Left colon (tissue), 2 donors: ENCODE measurements around the gene ZNF236. TPM values are rescaled to one million over a fixed set of nuclear protein-coding genes. Genes with fewer than 3 reads are reported as not detected.

ENCODE experiments used
- ATAC-seq: fragments of 200-7000 bp; cut with Tn5 transposase; one replicate; pipeline ENCODE4 v1.9.1; 2020; ENCODE audit warnings: mild to moderate bottlenecking, moderate library complexity
- DNase-seq, 2 donors: peaks; one replicate each; pipeline ENCODE4 v3.0.0-alpha.2; 2020
- intact Hi-C, 2 donors: fragments of 100-400 bp; cut with DNase I in 1 of 2; cut with micrococcal nuclease in 1 of 2; formaldehyde crosslinking; loops; one replicate each; pipeline versions ENCODE4 v1.11.2 to v1.14.0; 2022; cut with DNase I, micrococcal nuclease
- total RNA-seq, 2 donors: library from RNA; stranded (reverse); fragmentation: NEBNext Ultra II Directional; extraction: Animal tissue kit (Norgen Biotek cat#: 25700); gene quantifications; one replicate each; pipeline ENCODE4 v1.2.1, GENCODE V29; 2021
- donor health status: DM: no; HTN: no; CAD: no.
- donor health status: DM: yes; HTN: yes; CAD: no.

The ZNF236 gene
- total RNA-seq, 2 donors from 2014 or later: 11.4 to 13.0 TPM

GRCh38 chr18:76886112-76886511 lies 63.8 kb downstream of the ZNF236 start:
- intact Hi-C loops: no loop called here
- ATAC-seq (no peak), DNase-seq (no peak)

- intact Hi-C loops: no loop called here
- DNase-seq: no peak
- no peak for ATAC-seq
Measured at GRCh38 chr18:76889091-76889699, 66.8 kb downstream of the ZNF236 start.

DNA sequence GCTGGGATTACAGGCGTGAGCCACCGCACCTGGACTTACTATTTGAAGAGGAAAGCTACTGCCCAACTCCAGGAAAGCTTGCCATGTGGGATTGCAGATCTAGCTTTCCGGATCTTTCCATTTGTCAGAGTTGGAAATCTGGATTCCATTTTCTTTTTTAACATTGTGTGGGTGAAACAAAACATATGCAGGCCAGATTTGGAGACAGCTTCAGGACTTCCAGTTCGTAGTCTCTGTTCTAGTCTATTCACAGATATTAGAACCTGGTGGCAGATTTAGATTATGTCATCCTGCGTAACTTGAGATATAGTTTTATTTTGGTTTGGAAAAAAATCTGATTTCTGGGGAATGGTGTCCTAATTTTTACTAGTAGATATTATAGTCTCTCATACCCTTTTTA lies 70.5 kb downstream of the ZNF236 start:
- intact Hi-C loops: no loop called here
- DNase-seq (no peak), ATAC-seq (no peak)

- intact Hi-C loops: no loop called here
- DNase-seq: no peak
- ATAC-seq: no peak
Measured at GRCh38 chr18:76894566-76895346, 72.4 kb downstream of the ZNF236 start.

DNA sequence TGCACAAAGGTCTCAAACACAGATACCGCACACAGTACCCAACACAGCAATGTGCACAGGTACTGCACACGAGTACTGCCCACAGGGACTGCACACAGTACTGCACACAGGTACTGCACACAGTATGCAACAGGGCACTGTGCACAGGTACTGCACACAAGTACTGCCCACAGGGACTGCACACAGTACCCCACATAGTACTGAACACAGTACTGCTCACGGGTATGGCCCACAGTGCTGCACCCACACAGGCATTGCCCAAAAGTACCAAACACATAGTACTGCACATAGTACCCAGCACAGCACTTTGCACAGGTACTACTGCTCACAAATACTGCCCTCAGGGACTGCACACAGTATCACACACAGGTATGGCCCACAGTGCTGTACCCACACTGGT lies 73.1 kb downstream of the ZNF236 start:
- intact Hi-C loops: no loop called here
- ATAC-seq (no peak), DNase-seq (no peak)

DNA sequence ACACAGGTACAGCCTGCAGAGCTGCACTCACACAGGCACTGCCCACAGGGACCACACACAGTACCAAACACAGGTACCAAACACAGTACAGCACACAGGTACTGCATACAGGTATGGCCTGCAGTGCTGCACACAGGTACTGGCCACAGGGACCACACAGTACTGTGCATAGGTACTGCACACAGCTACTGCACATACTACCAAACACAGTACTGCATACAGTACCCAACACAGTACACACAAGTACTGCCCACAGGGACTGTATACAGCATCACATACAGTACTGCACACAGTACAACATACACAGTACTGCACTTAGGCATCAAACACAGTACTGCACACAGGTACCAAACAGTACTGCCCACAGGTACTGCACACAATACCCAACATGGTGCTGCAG lies 74.3 kb downstream of the ZNF236 start:
- DNase-seq (no peak), ATAC-seq (no peak)
- intact Hi-C loops: no loop called here

- ATAC-seq: no peak
- DNase-seq: no peak
- intact Hi-C loops: no loop called here
Measured at GRCh38 chr18:76897257-76897656, 74.9 kb downstream of the ZNF236 start.

DNA sequence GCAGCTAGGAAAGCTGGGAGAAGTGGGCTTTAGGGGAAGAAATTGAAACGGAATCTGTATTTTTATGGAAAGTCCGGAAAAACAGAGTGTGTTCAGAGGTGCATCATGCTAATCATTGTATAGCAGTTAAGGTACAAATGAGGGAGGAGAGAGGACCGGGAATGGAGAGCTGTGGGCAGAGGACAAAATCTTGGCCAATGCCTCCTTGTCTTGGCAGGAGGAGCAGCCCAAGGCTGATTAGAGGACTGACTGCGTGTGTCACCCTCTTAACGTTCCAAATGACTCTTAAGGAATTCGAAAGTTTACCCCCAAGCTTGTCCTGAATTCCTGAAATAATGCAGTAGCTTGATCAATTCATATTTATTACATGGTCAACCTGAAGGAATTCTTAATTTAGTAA lies 81.0 kb downstream of the ZNF236 start:
- DNase-seq (no peak), ATAC-seq (no peak)
- intact Hi-C loops: no loop called here

- DNase-seq (no peak), ATAC-seq (no peak)
- intact Hi-C loops: no loop called here
Measured at GRCh38 chr18:76905821-76906220, 83.5 kb downstream of the ZNF236 start.

DNA sequence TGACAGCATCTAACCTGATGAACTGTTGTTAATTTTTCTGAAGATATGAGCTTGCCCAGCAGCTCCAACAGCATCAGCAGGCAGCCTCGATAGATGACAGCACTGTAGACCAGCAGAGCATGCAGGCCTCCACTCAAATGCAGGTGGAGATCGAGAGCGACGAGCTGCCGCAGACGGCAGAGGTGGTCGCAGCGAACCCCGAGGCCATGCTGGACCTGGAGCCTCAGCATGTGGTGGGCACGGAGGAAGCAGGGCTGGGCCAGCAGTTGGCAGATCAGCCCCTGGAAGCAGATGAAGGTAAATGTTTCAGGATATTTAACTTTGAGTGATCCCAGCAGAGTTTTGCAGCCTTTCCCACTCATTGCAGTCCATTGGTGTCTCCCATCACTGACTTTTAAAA lies 85.9 kb downstream of the ZNF236 start:
- ATAC-seq: no peak

DNA sequence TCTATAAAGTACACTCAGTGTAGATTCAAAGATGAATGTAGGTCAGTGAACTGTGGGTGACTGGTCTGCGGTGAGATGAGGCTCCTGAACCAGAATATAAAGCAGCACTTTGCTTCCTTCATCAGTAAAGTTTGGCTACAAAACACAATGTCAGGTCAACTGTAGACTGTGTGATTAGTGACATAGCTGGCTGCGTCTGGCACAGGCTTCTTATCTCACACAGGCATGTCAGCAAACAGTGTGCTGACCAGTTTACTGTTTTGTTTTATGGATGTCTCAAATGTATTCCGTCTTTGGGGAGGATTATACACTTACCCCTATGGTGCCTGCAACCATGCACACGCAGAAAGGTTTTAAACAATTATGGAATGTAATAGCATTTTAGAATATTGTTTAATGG lies 87.1 kb downstream of the ZNF236 start:
- ATAC-seq (peak; percentile 55), DNase-seq (no peak)
- intact Hi-C loops: no loop called here

More for the DNA sequence above, 85.9 kb downstream of the ZNF236 start:
- no peak for DNase-seq
- intact Hi-C loops: no loop called here

- DNase-seq: no peak
- intact Hi-C loops: no loop called here
- no peak for ATAC-seq
Measured at GRCh38 chr18:76911440-76911839, 89.1 kb downstream of the ZNF236 start.

GRCh38 chr18:76913583-76913982 lies 91.2 kb downstream of the ZNF236 start:
- peak in 1 of 2 donors; percentile 49 for DNase-seq
- intact Hi-C loops: no loop called here
- ATAC-seq: peak; percentile 91

DNA sequence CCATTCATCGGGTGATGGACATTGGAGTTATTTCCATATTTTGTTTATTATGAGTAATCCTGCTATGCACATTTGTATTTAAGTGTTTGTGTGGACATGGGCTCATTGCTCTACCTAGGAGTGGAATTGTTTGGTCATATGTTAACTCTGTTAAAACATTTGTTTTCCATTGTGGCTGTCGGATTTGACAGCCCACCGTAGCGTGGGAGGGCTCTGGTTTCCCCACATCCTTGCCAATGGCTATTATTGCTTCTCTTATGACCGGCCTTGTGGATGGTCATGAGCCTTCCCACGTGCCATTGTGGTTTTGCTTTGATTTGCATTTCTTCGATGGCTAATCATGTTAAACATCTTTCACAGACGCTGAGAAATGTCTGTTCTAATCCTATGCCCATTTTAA lies 92.0 kb downstream of the ZNF236 start:
- ATAC-seq (no peak), DNase-seq (no peak)
- intact Hi-C loops: no loop called here

DNA sequence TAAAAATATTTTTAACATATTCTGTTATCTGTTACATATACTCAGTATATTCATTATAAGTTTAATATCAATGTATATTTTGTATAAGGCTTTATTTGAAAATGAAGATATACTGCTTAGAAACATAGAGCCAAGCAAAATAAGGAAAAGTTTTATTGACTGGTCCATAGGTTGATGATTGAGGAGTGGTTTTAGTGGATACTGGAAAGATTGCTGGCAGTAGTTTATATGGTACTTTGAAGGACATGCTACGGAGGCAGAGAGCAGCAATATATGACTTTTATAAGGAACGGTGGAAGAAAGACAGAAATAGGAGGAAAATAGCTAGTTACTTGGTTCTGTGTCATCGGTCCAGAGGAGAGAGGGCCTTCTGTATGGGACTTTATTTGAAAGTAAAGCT lies 92.4 kb downstream of the ZNF236 start:
- intact Hi-C loops: no loop called here
- ATAC-seq (peak; percentile 81), DNase-seq (no peak)

DNA sequence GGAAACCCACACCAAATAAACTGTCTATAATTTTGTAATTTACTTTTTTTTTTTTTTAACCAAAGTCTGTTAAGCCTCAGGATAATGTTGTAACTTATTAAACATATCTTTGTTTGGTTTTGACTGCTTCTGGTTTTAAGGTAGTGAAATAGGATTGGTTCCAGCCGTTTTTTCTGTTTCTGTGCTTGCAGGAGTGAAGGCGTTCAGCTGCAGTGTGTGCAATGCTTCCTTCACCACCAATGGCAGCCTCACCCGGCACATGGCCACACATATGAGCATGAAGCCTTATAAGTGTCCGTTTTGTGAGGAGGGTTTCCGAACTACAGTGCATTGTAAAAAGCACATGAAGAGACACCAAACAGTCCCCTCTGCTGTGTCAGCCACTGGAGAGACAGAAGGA lies 93.1 kb downstream of the ZNF236 start:
- no peak for DNase-seq
- ATAC-seq: no peak
- intact Hi-C loops: no loop called here

DNA sequence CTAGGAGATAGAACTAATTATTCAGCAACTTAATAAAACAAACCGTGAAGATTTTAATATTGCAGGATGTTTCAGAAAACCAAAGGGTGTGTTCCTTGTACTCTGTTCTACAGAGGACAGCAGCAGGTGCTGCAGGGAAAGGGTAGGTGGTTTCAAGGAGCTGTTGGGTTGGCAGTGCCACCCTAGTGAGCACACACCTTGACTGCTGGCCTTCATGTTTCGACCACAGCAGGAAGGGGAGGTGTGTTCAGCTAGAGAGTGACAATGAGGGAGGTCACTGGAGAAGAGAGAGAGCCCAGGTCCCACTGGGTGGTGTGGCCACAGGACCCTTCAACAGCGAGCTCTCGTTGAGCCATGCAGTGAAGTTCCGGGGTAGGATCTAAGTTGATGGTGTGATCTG lies 98.6 kb downstream of the ZNF236 start:
- ATAC-seq: no peak
- no peak for DNase-seq
- intact Hi-C loops: no loop called here

DNA sequence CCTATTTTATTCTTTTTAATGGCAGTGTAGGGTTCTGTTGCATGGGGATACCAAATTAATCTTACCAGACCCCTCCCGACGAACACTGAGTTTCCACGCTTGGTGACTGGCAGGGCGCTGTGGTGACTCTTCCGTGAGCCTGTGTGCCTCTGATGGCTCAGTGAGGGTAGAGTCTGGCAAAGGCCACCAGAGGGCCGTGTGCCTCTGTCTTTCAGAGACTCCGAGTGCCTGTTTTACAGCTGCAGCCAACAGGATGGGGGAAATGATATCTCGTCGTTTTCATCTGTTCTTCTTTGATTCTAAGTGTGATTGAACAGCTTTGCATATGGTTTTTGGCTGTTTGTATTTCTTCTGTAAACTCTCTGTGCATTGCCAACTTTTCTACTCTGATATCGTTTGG lies 99.8 kb downstream of the ZNF236 start:
- peak; percentile 48 to 67 for DNase-seq
- ATAC-seq: peak; percentile 99
- intact Hi-C loops: no loop called here

- no peak for ATAC-seq
- intact Hi-C loops: no loop called here
- peak in 1 of 2 donors; percentile 22 for DNase-seq
Measured at GRCh38 chr18:76923485-76924085, 101.2 kb downstream of the ZNF236 start.

DNA sequence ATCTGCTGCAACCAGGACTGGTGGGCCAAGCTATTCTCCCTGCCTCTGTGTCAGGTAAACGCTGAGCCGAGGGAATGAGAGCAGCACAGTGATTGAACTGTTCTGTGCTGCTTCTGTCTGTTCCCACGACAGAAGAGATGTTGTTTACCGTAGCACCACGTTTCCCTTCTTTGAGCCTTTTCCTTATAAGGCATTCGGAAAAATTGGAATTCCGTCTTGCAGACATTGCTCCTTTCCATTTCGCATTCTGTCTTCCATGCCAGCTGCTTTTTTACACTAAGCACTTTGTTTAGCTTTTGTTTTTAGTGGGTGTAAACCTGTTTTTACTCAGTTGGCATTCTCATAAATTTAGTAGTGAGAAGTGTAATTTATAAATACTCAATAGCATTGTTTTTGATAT lies 103.1 kb downstream of the ZNF236 start:
- ATAC-seq: no peak
- intact Hi-C loops: no loop called here
- DNase-seq: no peak
